Large intestine (tissue), 3 donors: ENCODE results near the gene STRADB. TPM values are rescaled to one million over a fixed set of nuclear protein-coding genes. Genes with fewer than 3 reads are reported as not detected.

Experiments used
- DNase-seq, 2 donors: peaks; one replicate each; pipeline versions ENCODE4 v3.0.0 to v3.0.0-alpha.2; 2013
- H3K27ac ChIP-seq: one replicate; pipeline ENCODE4 v1.5.1; 2013; ENCODE audit warnings: low read length
- H3K27me3 ChIP-seq: 2 replicates; pipeline ENCODE4 v1.6.1; 2013; ENCODE audit warnings: low read length; ENCODE audit not compliant: control insufficient read depth, insufficient read depth
- H3K36me3 ChIP-seq: 2 replicates; pipeline ENCODE4 v1.6.1; 2013; ENCODE audit warnings: low read length; ENCODE audit not compliant: control insufficient read depth, insufficient read depth
- H3K4me1 ChIP-seq: one replicate; pipeline ENCODE4 v1.6.1; 2013; ENCODE audit warnings: low read length; ENCODE audit not compliant: control insufficient read depth, insufficient read depth
- H3K4me3 ChIP-seq: one replicate; pipeline ENCODE4 v1.5.1; 2013; ENCODE audit warnings: low read length
- H3K9me3 ChIP-seq: one replicate; pipeline ENCODE4 v1.6.1; 2013; ENCODE audit warnings: mild to moderate bottlenecking, low read depth, low read length, moderate library complexity; ENCODE audit not compliant: control insufficient read depth
- WGBS: methylation state at CpG from one replicate; pipeline ENCODE4 v1.1.5; 2013; ENCODE audit warnings: low lambda C conversion rate; ENCODE audit not compliant: insufficient coverage; 5-methylcytosine and 5-hydroxymethylcytosine counted together
- polyA plus RNA-seq: library from polyadenylated mRNA; unstranded; fragments of 120-200 nt; gene quantifications from one replicate; pipeline ENCODE4 v1.2.1, GENCODE V29; 2013

STRADB gene
- polyA plus RNA-seq, 1 donor = 65.5 TPM

- Histone ChIP-seq H3K4me1 (no peaks in the 10 kb centered on the region), H3K27me3 (no peaks in the 10 kb centered on the region), H3K36me3 (no peaks in the 10 kb centered on the region), H3K9me3 (no peaks in the 10 kb centered on the region), H3K27ac (no peak overlapping the region), H3K4me3 (no peak overlapping the region)
- DNase-seq = no peak
- 100% methylated on average over 2 of the region's 4 CpGs for WGBS
These were observed 38.8 kb downstream of the STRADB start for GRCh38 chr2:201490291-201490690.

GRCh38 chr2:201496785-201497184, 45.2 kb downstream of the STRADB start:
- WGBS = no CpG with 5 or more reads among the region's 1 CpG
- Histone ChIP-seq H3K36me3 (no peaks in the 10 kb centered on the region), H3K4me1 (no peaks in the 10 kb centered on the region), H3K27me3 (no peaks in the 10 kb centered on the region), H3K27ac (no peak overlapping the region), H3K4me3 (no peak overlapping the region), H3K9me3 (no peaks in the 10 kb centered on the region)
- DNase-seq = no peak

GRCh38 chr2:201500534-201500933, 49.0 kb downstream of the STRADB start:
- no peaks in the 10 kb centered on the region for H3K4me1 ChIP-seq
- 100% methylated on average over 1 of the region's 3 CpGs for WGBS
- peaks cover 6% of the 10 kb centered on the region for H3K9me3 ChIP-seq
- no peak overlapping the region for H3K27ac ChIP-seq
- no peaks in the 10 kb centered on the region for H3K36me3 ChIP-seq
- no peak for DNase-seq
- no peak overlapping the region for H3K4me3 ChIP-seq
- H3K27me3 ChIP-seq = no peaks in the 10 kb centered on the region

- WGBS = 100% methylated on average over 2 of the region's 2 CpGs
- Histone ChIP-seq H3K4me3 (no peak overlapping the region), H3K27ac (no peak overlapping the region), H3K36me3 (no peaks in the 10 kb centered on the region), H3K9me3 (peaks cover 6% of the 10 kb centered on the region), H3K4me1 (no peaks in the 10 kb centered on the region), H3K27me3 (no peaks in the 10 kb centered on the region)
- no peak for DNase-seq
These were observed 51.2 kb downstream of the STRADB start for GRCh38 chr2:201502713-201503112.

GRCh38 chr2:201507725-201508124, 56.2 kb downstream of the STRADB start:
- no peaks in the 10 kb centered on the region for H3K36me3 ChIP-seq
- no peaks in the 10 kb centered on the region for H3K4me1 ChIP-seq
- no CpG with 5 or more reads among the region's 4 CpGs for WGBS
- peaks cover 6% of the 10 kb centered on the region for H3K9me3 ChIP-seq
- no peak for DNase-seq
- H3K4me3 ChIP-seq = no peak overlapping the region
- H3K27ac ChIP-seq = no peak overlapping the region
- H3K27me3 ChIP-seq = no peaks in the 10 kb centered on the region

- no peak overlapping the region for H3K4me3 ChIP-seq
- H3K4me1 ChIP-seq = no peaks in the 10 kb centered on the region
- DNase-seq = no peak
- no peaks in the 10 kb centered on the region for H3K27me3 ChIP-seq
- no peaks in the 10 kb centered on the region for H3K9me3 ChIP-seq
- WGBS = 70% methylated on average over 1 of the region's 1 CpG
- H3K36me3 ChIP-seq = no peaks in the 10 kb centered on the region
- H3K27ac ChIP-seq = no peak overlapping the region
These were observed 61.7 kb downstream of the STRADB start for GRCh38 chr2:201513271-201513670.

- Histone ChIP-seq H3K27me3 (no peaks in the 10 kb centered on the region), H3K27ac (no peak overlapping the region), H3K4me1 (no peaks in the 10 kb centered on the region), H3K4me3 (no peak overlapping the region), H3K9me3 (peaks cover 3% of the 10 kb centered on the region), H3K36me3 (no peaks in the 10 kb centered on the region)
- no peak for DNase-seq
- 92% methylated on average over 2 of the region's 4 CpGs for WGBS
These were observed 64.2 kb downstream of the STRADB start for GRCh38 chr2:201515573-201516246.

- peaks cover 3% of the 10 kb centered on the region for H3K9me3 ChIP-seq
- no peak overlapping the region for H3K4me3 ChIP-seq
- no peak overlapping the region for H3K27ac ChIP-seq
- WGBS = no CpG with 5 or more reads among the region's 4 CpGs
- no peaks in the 10 kb centered on the region for H3K27me3 ChIP-seq
- DNase-seq = no peak
- no peaks in the 10 kb centered on the region for H3K4me1 ChIP-seq
- H3K36me3 ChIP-seq = no peaks in the 10 kb centered on the region
These were observed 65.6 kb downstream of the STRADB start for GRCh38 chr2:201517094-201517493.

GRCh38 chr2:201520201-201520600, 68.7 kb downstream of the STRADB start:
- Histone ChIP-seq H3K27me3 (no peaks in the 10 kb centered on the region), H3K4me3 (no peak overlapping the region), H3K36me3 (no peaks in the 10 kb centered on the region), H3K9me3 (peaks cover 7% of the 10 kb centered on the region), H3K4me1 (no peaks in the 10 kb centered on the region), H3K27ac (no peak overlapping the region)
- no peak for DNase-seq
- WGBS = no CpG with 5 or more reads among the region's 2 CpGs

- H3K4me3 ChIP-seq = no peak overlapping the region
- no peaks in the 10 kb centered on the region for H3K36me3 ChIP-seq
- no peaks in the 10 kb centered on the region for H3K4me1 ChIP-seq
- H3K27me3 ChIP-seq = no peaks in the 10 kb centered on the region
- no peak overlapping the region for H3K27ac ChIP-seq
- WGBS = no CpG with 5 or more reads among the region's 5 CpGs
- peaks cover 7% of the 10 kb centered on the region for H3K9me3 ChIP-seq
- no peak for DNase-seq
These were observed 71.4 kb downstream of the STRADB start for GRCh38 chr2:201522965-201523364.

GRCh38 chr2:201523506-201523905, 72.0 kb downstream of the STRADB start:
- Histone ChIP-seq H3K4me1 (no peaks in the 10 kb centered on the region), H3K27me3 (no peaks in the 10 kb centered on the region), H3K27ac (no peak overlapping the region), H3K9me3 (peaks cover 7% of the 10 kb centered on the region), H3K36me3 (no peaks in the 10 kb centered on the region), H3K4me3 (no peak overlapping the region)
- no CpG with 5 or more reads among the region's 1 CpG for WGBS
- no peak for DNase-seq
